GM13977 (cell line): ENCODE measurements around the gene SLC13A4.

ENCODE experiments used
- DNase-seq: peaks from one replicate; pipeline ENCODE4 v3.0.0; 2012; ENCODE audit warnings: low spot score
- CTCF ChIP-seq: IDR thresholded peaks from 2 replicates; pipeline ENCODE4 v1.5.1; 2012; ENCODE audit warnings: mild to moderate bottlenecking, control low read depth; ENCODE audit not compliant: insufficient read depth; ENCODE audit errors: extremely low read depth, missing control alignments
- in situ Hi-C: fragments of 300-500 bp; cut with MboI; formaldehyde crosslinking; loops from one replicate; pipeline ENCODE4 v1.12.0; 2022; ENCODE audit warnings: low sequenced_read_pairs, low pct_unique_long_range_greater_than_20kb, mixed read lengths, inconsistent platforms; ENCODE audit not compliant: unreplicated experiment

SLC13A4 gene

GRCh38 chr7:135733603-135734342 is 5.8 kb upstream of the SLC13A4 start:
- DNase-seq, result no peak
- no peak for TF ChIP-seq CTCF
- in situ Hi-C loops, result no loop called here

GRCh38 chr7:135731131-135731530 is 3.1 kb upstream of the SLC13A4 start:
- in situ Hi-C loops, result no loop called here
- DNase-seq, result no peak
- TF ChIP-seq CTCF, result no peak

- TF ChIP-seq CTCF, result no peak
- DNase-seq, result no peak
- in situ Hi-C loops, result no loop called here
These were observed 1.2 kb upstream of the SLC13A4 start for GRCh38 chr7:135729230-135729629.

- DNase-seq, result no peak
- TF ChIP-seq CTCF, result no peak
- in situ Hi-C loops, result no loop called here
These were observed 894 bp downstream of the SLC13A4 start for GRCh38 chr7:135726911-135727673.

GRCh38 chr7:135726276-135726788 is 1.7 kb downstream of the SLC13A4 start:
- no peak for TF ChIP-seq CTCF
- DNase-seq, result no peak
- in situ Hi-C loops, result no loop called here

- TF ChIP-seq CTCF, result no peak
- in situ Hi-C loops, result no loop called here
- no peak for DNase-seq
These were observed 4.6 kb downstream of the SLC13A4 start for GRCh38 chr7:135723411-135723810.
